ENCODE measurements around the gene ETFA. TPM values are rescaled to one million over a fixed set of nuclear protein-coding genes. Genes with fewer than 3 reads are reported as not detected.

The ETFA gene
- total and polyA plus RNA-seq, 2 of the 8 experiments (the other 6 are each of a cell fraction or from before 2014, with no cell fraction given): 60.9 to 90.0 TPM

DNA sequence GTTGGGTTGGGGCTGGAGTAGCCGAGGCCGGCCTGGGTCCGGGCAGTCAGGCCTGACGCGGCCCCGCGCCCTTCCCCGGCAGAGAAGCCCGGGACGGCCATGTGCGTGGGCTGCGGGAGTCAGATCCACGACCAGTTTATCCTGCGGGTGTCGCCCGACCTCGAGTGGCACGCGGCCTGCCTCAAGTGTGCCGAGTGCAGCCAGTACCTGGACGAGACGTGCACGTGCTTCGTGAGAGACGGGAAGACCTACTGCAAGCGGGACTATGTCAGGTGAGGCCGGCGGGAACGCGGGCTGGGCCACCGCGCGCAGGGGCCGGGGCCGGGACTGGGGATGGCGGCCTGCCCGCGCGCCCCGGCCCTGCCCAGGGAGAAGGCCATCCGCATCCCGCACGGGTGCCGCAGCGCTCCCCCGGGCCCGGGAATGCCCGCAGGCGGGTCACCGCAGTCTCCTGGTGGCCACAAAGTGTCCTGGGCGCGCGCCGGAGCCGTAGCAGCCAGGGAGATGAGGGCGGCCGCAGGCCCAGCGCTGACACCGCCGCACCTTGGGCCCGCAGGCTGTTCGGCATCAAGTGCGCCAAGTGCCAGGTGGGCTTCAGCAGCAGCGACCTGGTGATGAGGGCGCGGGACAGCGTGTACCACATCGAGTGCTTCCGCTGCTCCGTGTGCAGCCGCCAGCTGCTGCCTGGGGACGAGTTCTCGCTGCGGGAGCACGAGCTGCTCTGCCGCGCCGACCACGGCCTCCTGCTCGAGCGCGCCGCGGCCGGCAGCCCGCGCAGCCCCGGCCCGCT, 26.6 kb upstream of the ETFA start (continued):
- TF ChIP-seq MAX (IDR thresholded peaks at IDR 0.05) (peak; percentile 98), POLR2AphosphoS5 (IDR thresholded peaks at IDR 0.05; ENCODE audit: low read depth, low read length) (no peak), HDAC2 (IDR thresholded peaks at IDR 0.05; ENCODE audit: borderline replicate concordance in 1 of 2, low read depth in 2 of 2, low read length in 2 of 2) (no peak; a peak in 1 of 4 replicates), TAF1 (IDR thresholded peaks at IDR 0.05; ENCODE audit: low read depth, low read length) (no peak), RNF2 (IDR thresholded peaks at IDR 0.05; ENCODE audit: borderline replicate concordance, low read depth, low read length, missing control alignments, poor library complexity, severe bottlenecking) (peak; percentile 97), EZH2 (IDR thresholded peaks at IDR 0.05; ENCODE audit: low read depth, low read length, severe bottlenecking) (peak; percentile 97), E2F6 (IDR thresholded peaks at IDR 0.05) (peak; percentile 97), SUZ12 (IDR thresholded peaks at IDR 0.05; ENCODE audit: low read length) (peak; percentile 99), KDM1A (IDR thresholded peaks at IDR 0.05; ENCODE audit: borderline replicate concordance, low read length) (no peak), TAF7 (optimal IDR thresholded peaks at IDR 0.05; ENCODE audit: borderline replicate concordance, low read depth, low read length) (no peak)

Measured in H1 (cell line).